HEK293T (cell line): Measurements from ENCODE around the gene GDPD5.

Experiments used
- ARNT ChIP-seq: fragments of 450-650 bp; IDR thresholded peaks from 2 replicates; pipeline ENCODE4 v1.6.1; 2017; ENCODE audit warnings: mild to moderate bottlenecking
- BHLHE40 ChIP-seq: fragments of 450-650 bp; IDR thresholded peaks from 2 replicates; pipeline ENCODE4 v1.6.1; 2016; ENCODE audit warnings: mild to moderate bottlenecking, moderate library complexity, borderline replicate concordance
- ELF4 ChIP-seq: fragments of 450-650 bp; IDR thresholded peaks from 2 replicates; pipeline ENCODE4 v1.6.1; 2017; ENCODE audit warnings: antibody characterized with exemption
- FOXA1 ChIP-seq: fragments of 450-650 bp; IDR thresholded peaks from 2 replicates; pipeline ENCODE4 v1.6.1; 2016; ENCODE audit warnings: mild to moderate bottlenecking
- FOXK2 ChIP-seq: fragments of 450-650 bp; IDR thresholded peaks from 2 replicates; pipeline ENCODE4 v1.6.1; 2016; ENCODE audit warnings: mild to moderate bottlenecking
- FOXM1 ChIP-seq: fragments of 450-650 bp; IDR thresholded peaks from 2 replicates; pipeline ENCODE4 v1.6.1; 2017; ENCODE audit warnings: mild to moderate bottlenecking, borderline replicate concordance
- HDGF ChIP-seq: fragments of 450-650 bp; IDR thresholded peaks from 2 replicates; pipeline ENCODE4 v1.6.1; 2017; ENCODE audit warnings: antibody characterized with exemption, borderline replicate concordance
- NFRKB ChIP-seq: fragments of 450-650 bp; IDR thresholded peaks from 2 replicates; pipeline ENCODE4 v1.6.1; 2016; ENCODE audit warnings: mild to moderate bottlenecking, moderate library complexity
- SP1 ChIP-seq: fragments of 450-650 bp; IDR thresholded peaks from 2 replicates; pipeline ENCODE4 v1.6.1; 2017
- SUZ12 ChIP-seq: fragments of 450-650 bp; IDR thresholded peaks from 2 replicates; pipeline ENCODE4 v1.6.1; 2016; ENCODE audit warnings: mild to moderate bottlenecking

DNA sequence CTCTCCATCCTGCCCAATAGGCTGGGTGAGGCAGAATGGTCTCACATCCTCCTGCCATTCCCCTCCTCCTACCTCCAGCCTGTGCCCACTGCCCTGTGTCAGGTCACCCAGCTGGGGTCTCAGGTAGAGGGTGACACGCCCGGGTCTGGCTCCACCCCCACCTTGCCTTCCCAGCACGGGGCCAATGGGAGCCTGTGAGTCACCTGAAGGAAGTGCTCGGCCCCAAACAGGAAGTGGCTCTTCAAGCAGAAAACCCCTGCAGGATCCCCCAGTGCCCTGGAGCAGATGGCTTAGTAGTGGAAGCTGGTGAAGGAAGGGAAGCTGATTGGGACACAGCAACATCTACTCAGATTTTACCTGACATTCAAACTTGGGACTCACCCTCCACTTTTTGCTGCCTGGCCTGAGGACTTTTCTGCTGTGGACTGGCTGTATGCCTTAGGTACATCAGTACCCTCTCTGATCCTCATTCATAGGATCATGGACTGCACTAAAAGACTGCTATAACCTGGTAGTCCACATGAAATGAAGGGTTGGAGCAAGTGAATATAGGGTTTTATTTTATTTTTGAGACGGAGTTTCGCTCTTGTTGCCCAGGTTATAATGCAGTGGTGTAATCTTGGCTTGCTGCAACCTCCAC is 33.4 kb downstream of the GDPD5 start:
- no peak for TF ChIP-seq NFRKB
- no peak for TF ChIP-seq FOXM1
- TF ChIP-seq BHLHE40 = no peak
- TF ChIP-seq SP1 = no peak
- no peak for TF ChIP-seq FOXA1
- TF ChIP-seq FOXK2 = no peak
- TF ChIP-seq ARNT = no peak
- no peak for TF ChIP-seq HDGF
- TF ChIP-seq ELF4 = no peak
- TF ChIP-seq SUZ12 = no peak
